Measurements from ENCODE around the gene QRICH1. TPM values are rescaled to one million over a fixed set of nuclear protein-coding genes. Genes with fewer than 3 reads are reported as not detected.

The QRICH1 gene
- total and polyA plus RNA-seq, 10 of the 15 experiments (the other 5 are each of a cell fraction or from before 2014, with no cell fraction given), result 22.2 to 116 (median 81.4) TPM

DNA sequence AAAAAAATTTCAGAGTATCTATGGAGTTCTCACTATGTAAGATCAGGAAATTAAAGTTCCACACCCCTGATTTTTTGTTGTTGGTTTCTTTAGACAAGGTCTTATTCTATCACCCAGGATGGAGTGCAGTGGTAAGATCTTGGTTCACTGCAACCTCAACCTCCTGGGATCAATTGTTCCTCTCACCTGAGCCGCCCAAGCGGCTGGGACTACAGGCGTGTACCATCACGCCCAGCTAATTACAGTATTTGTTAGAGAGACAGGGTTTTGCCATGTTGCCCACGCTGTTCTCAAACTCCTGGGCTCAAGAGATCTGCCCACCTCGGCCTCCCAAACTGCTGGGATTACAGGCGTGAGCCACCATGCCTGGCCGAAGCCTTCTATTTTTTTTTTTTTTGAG lies 12.4 kb downstream of the QRICH1 start:
- DNase-seq (ENCODE audit: low read depth, low spot score), result no peak
- Histone ChIP-seq H3K4me3 (no peak overlapping the region), H3K27ac (ENCODE audit: control insufficient read depth, insufficient read depth) (no peak overlapping the region), H3K79me2 (ENCODE audit: control insufficient read depth, insufficient read depth, low read length) (peaks cover 38% of the 10 kb centered on the region), H2AFZ (ENCODE audit: control insufficient read depth, low read depth, low read length) (no peak overlapping the region), H3K27me3 (replicated peaks in 1 of 2; ENCODE audit: control insufficient read depth in 2 of 2, insufficient read depth in 2 of 2, low read length in 1 of 2) (no peaks in the 10 kb centered on the region), H3K9me3 (replicated peaks; ENCODE audit: control insufficient read depth, insufficient read depth, low read length) (no peaks in the 10 kb centered on the region), H3K4me2 (ENCODE audit: control insufficient read depth, insufficient read depth) (no peak overlapping the region), H4K20me1 (ENCODE audit: control insufficient read depth, insufficient read depth) (no peaks in the 10 kb centered on the region), H3K36me3 (ENCODE audit: control insufficient read depth in 2 of 2, insufficient read depth in 2 of 2, low read length in 1 of 2) (peaks cover 5 to 8% of the 10 kb centered on the region in 2 experiments; a peak in 3 of 4 replicates), H3K4me1 (ENCODE audit: control insufficient read depth, insufficient read depth, low read length) (no peaks in the 10 kb centered on the region), H3K9ac (ENCODE audit: control insufficient read depth, insufficient read depth, low read length) (no peak overlapping the region)
- 96% methylated on average over 8 of the region's 8 CpGs for WGBS (ENCODE audit: insufficient coverage, insufficient replicate concordance, low lambda C conversion rate, missing lambda C conversion rate)
- no peak for TF ChIP-seq ELK1 (IDR thresholded peaks at IDR 0.05; ENCODE audit: low read depth, low read length)
- in situ Hi-C loops (cut with MboI), result no loop called here
- FAIRE-seq, result no peak
- ChIA-PET POLR2A (interaction anchor here (1.2 kb wide), 1 partner anchor 10 kb away, joined by 3 read pairs; no protein-coding TSS in a partner anchor), CTCF (interaction anchor here (1.2 to 2.3 kb wide), 2 partner anchors 13 to 645 kb away, joined by 4 to 6 read pairs; partner anchors contain the start of gene QRICH1), RAD21 (ENCODE audit: unreplicated experiment) (no interaction called here), SMC1A (ENCODE audit: uncharacterized antibody, unreplicated experiment) (interaction anchor here (1.0 kb wide), 1 partner anchor 12 kb away, joined by 3 read pairs; no protein-coding TSS in a partner anchor)
- no TSS peak for BruUV-seq (replicated peaks)
- ATAC-seq, result no peak
- intact Hi-C loops (cut with micrococcal nuclease; ENCODE audit: unreplicated experiment), result no loop called here

- no peaks in the 10 kb centered on the region for H3K9me3 ChIP-seq (replicated peaks; ENCODE audit: control insufficient read depth, insufficient read depth, low read length)
- H3K36me3 ChIP-seq (ENCODE audit: control insufficient read depth in 2 of 2, insufficient read depth in 2 of 2, low read length in 1 of 2), result peaks cover 10 to 14% of the 10 kb centered on the region in 2 experiments; a peak in 3 of 4 replicates
- no peak overlapping the region for H3K9ac ChIP-seq (ENCODE audit: control insufficient read depth, insufficient read depth, low read length)
- ChIA-PET CTCF (no interaction called here), POLR2A (interaction anchor here (0.6 to 0.7 kb wide), 2 partner anchors 42 to 1159 kb away, joined by 4 to 5 read pairs; no protein-coding TSS in a partner anchor), SMC1A (ENCODE audit: uncharacterized antibody, unreplicated experiment) (no interaction called here), RAD21 (ENCODE audit: unreplicated experiment) (no interaction called here)
- ATAC-seq, result no peak
- H3K4me1 ChIP-seq (ENCODE audit: control insufficient read depth, insufficient read depth, low read length), result no peaks in the 10 kb centered on the region
- no peak for FAIRE-seq
- in situ Hi-C loops (cut with MboI), result no loop called here
- H3K27me3 ChIP-seq (replicated peaks in 1 of 2; ENCODE audit: control insufficient read depth in 2 of 2, insufficient read depth in 2 of 2, low read length in 1 of 2), result no peaks in the 10 kb centered on the region
- no peak overlapping the region for H3K27ac ChIP-seq (ENCODE audit: control insufficient read depth, insufficient read depth)
- H2AFZ ChIP-seq (ENCODE audit: control insufficient read depth, low read depth, low read length), result no peak overlapping the region
- 100% methylated on average over 2 of the region's 2 CpGs for WGBS (ENCODE audit: insufficient coverage, insufficient replicate concordance, low lambda C conversion rate, missing lambda C conversion rate)
- no peaks in the 10 kb centered on the region for H4K20me1 ChIP-seq (ENCODE audit: control insufficient read depth, insufficient read depth)
- BruUV-seq (replicated peaks), result no TSS peak
- H3K79me2 ChIP-seq (ENCODE audit: control insufficient read depth, insufficient read depth, low read length), result peaks cover 33% of the 10 kb centered on the region
- DNase-seq (ENCODE audit: low read depth, low spot score), result no peak
- H3K4me2 ChIP-seq (ENCODE audit: control insufficient read depth, insufficient read depth), result no peak overlapping the region
- TF ChIP-seq FOXM1 (IDR thresholded peaks at IDR 0.05; ENCODE audit: low read depth, low read length) (no peak), ESRRA (IDR thresholded peaks at IDR 0.05; ENCODE audit: low read length) (no peak), POU2F2 (IDR thresholded peaks at IDR 0.05; ENCODE audit: borderline replicate concordance, low read depth, low read length) (no peak), SP1 (IDR thresholded peaks at IDR 0.05; ENCODE audit: low read depth, low read length) (no peak), SREBF1 (IDR thresholded peaks at IDR 0.05; ENCODE audit: low read length) (no peak), RAD21 (IDR thresholded peaks at IDR 0.05; ENCODE audit: insufficient read depth, low read depth, low read length) (no peak), KAT2A (conservative IDR thresholded peaks at IDR 0.05; ENCODE audit: control insufficient read depth, low read depth, low read length) (no peak)
- TF ChIP-seq, protein P1, sequence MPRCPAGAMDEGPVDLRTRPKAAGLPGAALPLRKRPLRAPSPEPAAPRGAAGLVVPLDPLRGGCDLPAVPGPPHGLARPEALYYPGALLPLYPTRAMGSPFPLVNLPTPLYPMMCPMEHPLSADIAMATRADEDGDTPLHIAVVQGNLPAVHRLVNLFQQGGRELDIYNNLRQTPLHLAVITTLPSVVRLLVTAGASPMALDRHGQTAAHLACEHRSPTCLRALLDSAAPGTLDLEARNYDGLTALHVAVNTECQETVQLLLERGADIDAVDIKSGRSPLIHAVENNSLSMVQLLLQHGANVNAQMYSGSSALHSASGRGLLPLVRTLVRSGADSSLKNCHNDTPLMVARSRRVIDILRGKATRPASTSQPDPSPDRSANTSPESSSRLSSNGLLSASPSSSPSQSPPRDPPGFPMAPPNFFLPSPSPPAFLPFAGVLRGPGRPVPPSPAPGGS (IDR thresholded peaks at IDR 0.05; ENCODE audit: borderline replicate concordance, insufficient read depth, low read depth, low read length, poor library complexity, severe bottlenecking), result no peak
- TF ChIP-seq, protein P2, sequence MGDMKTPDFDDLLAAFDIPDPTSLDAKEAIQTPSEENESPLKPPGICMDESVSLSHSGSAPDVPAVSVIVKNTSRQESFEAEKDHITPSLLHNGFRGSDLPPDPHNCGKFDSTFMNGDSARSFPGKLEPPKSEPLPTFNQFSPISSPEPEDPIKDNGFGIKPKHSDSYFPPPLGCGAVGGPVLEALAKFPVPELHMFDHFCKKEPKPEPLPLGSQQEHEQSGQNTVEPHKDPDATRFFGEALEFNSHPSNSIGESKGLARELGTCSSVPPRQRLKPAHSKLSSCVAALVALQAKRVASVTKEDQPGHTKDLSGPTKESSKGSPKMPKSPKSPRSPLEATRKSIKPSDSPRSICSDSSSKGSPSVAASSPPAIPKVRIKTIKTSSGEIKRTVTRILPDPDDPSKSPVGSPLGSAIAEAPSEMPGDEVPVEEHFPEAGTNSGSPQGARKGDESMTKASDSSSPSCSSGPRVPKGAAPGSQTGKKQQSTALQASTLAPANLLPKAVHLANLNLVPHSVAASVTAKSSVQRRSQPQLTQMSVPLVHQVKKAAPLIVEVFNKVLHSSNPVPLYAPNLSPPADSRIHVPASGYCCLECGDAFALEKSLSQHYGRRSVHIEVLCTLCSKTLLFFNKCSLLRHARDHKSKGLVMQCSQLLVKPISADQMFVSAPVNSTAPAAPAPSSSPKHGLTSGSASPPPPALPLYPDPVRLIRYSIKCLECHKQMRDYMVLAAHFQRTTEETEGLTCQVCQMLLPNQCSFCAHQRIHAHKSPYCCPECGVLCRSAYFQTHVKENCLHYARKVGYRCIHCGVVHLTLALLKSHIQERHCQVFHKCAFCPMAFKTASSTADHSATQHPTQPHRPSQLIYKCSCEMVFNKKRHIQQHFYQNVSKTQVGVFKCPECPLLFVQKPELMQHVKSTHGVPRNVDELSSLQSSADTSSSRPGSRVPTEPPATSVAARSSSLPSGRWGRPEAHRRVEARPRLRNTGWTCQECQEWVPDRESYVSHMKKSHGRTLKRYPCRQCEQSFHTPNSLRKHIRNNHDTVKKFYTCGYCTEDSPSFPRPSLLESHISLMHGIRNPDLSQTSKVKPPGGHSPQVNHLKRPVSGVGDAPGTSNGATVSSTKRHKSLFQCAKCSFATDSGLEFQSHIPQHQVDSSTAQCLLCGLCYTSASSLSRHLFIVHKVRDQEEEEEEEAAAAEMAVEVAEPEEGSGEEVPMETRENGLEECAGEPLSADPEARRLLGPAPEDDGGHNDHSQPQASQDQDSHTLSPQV (IDR thresholded peaks at IDR 0.05), result no peak
- H3K4me3 ChIP-seq, result no peak overlapping the region
- intact Hi-C loops (cut with micrococcal nuclease; ENCODE audit: unreplicated experiment), result no loop called here
Measured at GRCh38 chr3:49079270-49079669, 14.6 kb downstream of the QRICH1 start.
